GM19324 (cell line): ENCODE measurements around the gene ZDHHC16.

Source experiments
- ATAC-seq: cut with Tn5 transposase; IDR thresholded peaks from one replicate; pipeline ENCODE4 v1.9.1; 2021; ENCODE audit warnings: mild to moderate bottlenecking, moderate library complexity; ENCODE audit not compliant: unreplicated experiment, low FRiP score

ZDHHC16 gene

DNA sequence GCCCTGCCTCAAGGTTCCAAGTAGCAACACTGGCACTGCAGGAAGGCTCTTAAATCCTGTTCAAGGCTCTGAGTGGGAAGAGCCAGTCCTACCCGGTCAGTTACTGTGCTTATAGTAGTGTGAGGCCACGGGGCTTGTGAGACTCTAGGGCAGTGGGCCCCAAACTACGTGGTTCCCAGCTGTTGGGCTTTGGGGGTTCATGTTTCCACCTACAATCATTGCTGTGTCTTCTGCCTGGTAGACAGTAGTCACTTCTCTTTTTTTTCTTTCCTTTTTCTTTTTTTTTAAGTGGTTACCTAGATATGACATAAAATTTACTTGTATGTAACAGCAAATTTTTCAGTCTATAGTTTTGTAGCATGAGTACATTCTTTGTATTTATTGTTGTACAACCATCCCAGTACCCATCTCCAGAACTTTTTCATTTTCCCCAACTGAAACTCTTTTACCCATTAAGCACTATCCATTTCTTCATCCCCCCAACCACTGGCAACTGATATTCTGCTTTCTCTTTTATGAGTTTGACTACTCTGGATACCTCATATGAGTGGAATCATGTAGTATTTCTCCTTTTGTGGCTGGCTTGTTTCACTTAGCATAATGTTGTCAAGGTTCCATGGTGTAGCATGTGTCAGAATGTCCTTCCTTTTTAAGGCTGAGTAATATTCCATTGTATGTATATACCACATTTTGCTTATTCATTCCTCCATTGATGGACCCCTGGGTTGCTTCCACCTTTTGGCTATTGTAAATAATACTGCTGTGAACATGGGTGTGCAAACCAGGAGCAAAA, 60.4 kb downstream of the ZDHHC16 start:
- no peak for ATAC-seq
